ENCODE data around the gene PLXDC2.

Gene PLXDC2

GRCh38 chr10:19817231-19817933, 1.1 kb downstream of the PLXDC2 start:
- DNase-seq, result peak; percentile 4 to 61

- no peak for DNase-seq
These were observed 2.6 kb downstream of the PLXDC2 start for GRCh38 chr10:19818876-19819275.

- peak; percentile 14 to 45 for DNase-seq
These were observed 3.3 kb downstream of the PLXDC2 start for GRCh38 chr10:19819419-19820033.

- no peak for DNase-seq
These were observed 8.4 kb downstream of the PLXDC2 start for GRCh38 chr10:19824381-19825342.

GRCh38 chr10:19825700-19826099, 9.5 kb downstream of the PLXDC2 start:
- DNase-seq, result no peak

- no peak for DNase-seq
These were observed 10.5 kb downstream of the PLXDC2 start for GRCh38 chr10:19826712-19827111.

GRCh38 chr10:19828278-19829049, 12.2 kb downstream of the PLXDC2 start:
- DNase-seq, result no peak

GRCh38 chr10:19832699-19833098, 16.5 kb downstream of the PLXDC2 start:
- no peak for DNase-seq

GRCh38 chr10:19833170-19833824, 17.1 kb downstream of the PLXDC2 start:
- DNase-seq, result no peak

GRCh38 chr10:19835952-19836351, 19.7 kb downstream of the PLXDC2 start:
- no peak for DNase-seq

GRCh38 chr10:19839090-19839489, 22.9 kb downstream of the PLXDC2 start:
- no peak for DNase-seq

- DNase-seq, result no peak
These were observed 23.3 kb downstream of the PLXDC2 start for GRCh38 chr10:19839552-19839951.

- DNase-seq, result no peak
These were observed 24.5 kb downstream of the PLXDC2 start for GRCh38 chr10:19840776-19841175.

GRCh38 chr10:19843487-19843886, 27.3 kb downstream of the PLXDC2 start:
- no peak for DNase-seq

- peak; percentile 1 to 42 for DNase-seq
These were observed 29.5 kb downstream of the PLXDC2 start for GRCh38 chr10:19845503-19846368.

- DNase-seq, result no peak
These were observed 31.1 kb downstream of the PLXDC2 start for GRCh38 chr10:19847321-19847720.

- no peak for DNase-seq
These were observed 32.2 kb downstream of the PLXDC2 start for GRCh38 chr10:19848226-19848985.

GRCh38 chr10:19853831-19854230, 37.6 kb downstream of the PLXDC2 start:
- no peak for DNase-seq

GRCh38 chr10:19857876-19858275, 41.6 kb downstream of the PLXDC2 start:
- no peak for DNase-seq

- no peak for DNase-seq
These were observed 43.9 kb downstream of the PLXDC2 start for GRCh38 chr10:19860107-19860506.
